Sigmoid colon (tissue), 7 donors: ENCODE results near the gene GALNT1. TPM values are rescaled to one million over a fixed set of nuclear protein-coding genes. Genes with fewer than 3 reads are reported as not detected.

Source experiments
- DNase-seq: peaks from one replicate; pipeline ENCODE4 v3.0.0-alpha.2; 2019
- H3K27ac ChIP-seq, 4 donors: fragments of 200-600 bp; sonication (generic); one replicate each; pipeline ENCODE4 v1.5.1; 2016 to 2019; ENCODE audit warnings: mild to moderate bottlenecking in 1 of 4
- H3K27me3 ChIP-seq, 3 donors: fragments of 200-600 bp; sonication (generic); one replicate each; pipeline ENCODE4 v1.5.1; 2019; ENCODE audit warnings: mild to moderate bottlenecking in 1 of 3
- H3K36me3 ChIP-seq, 4 donors: fragments of 200-600 bp; sonication (generic); one replicate each; pipeline ENCODE4 v1.5.1; 2016 to 2019
- H3K4me1 ChIP-seq, 4 donors: fragments of 200-600 bp; sonication (generic); one replicate each; pipeline ENCODE4 v1.5.1; 2017 to 2019
- H3K4me3 ChIP-seq, 4 donors: fragments of 200-600 bp; sonication (generic); one replicate each; pipeline ENCODE4 v1.5.1; 2017 to 2019; ENCODE audit warnings: mild to moderate bottlenecking in 2 of 4, moderate library complexity in 1 of 4
- H3K9me3 ChIP-seq, 4 donors: fragments of 200-600 bp in 3 of 4; sonication (generic) in 3 of 4; one replicate each; pipeline versions ENCODE4 v1.5.1 to v1.6.1; 2013 to 2019
- CTCF ChIP-seq, 4 experiments: fragments of 450-650 bp in 3 of 4; fragments of 200-600 bp in 1 of 4; IDR thresholded peaks; one replicate each; pipeline ENCODE4 v1.5.1; 2016 to 2019; ENCODE audit warnings: antibody characterized with exemption in 4 of 4, mild to moderate bottlenecking in 3 of 4, moderate library complexity in 2 of 4
- EP300 ChIP-seq, 4 donors: sonication (generic); formaldehyde crosslinking; IDR thresholded peaks; one replicate each; pipeline ENCODE4 v1.6.1; 2017; ENCODE audit warnings: antibody characterized with exemption in 4 of 4
- POLR2A ChIP-seq, 2 donors: fragments of 450-650 bp; IDR thresholded peaks; one replicate each; pipeline ENCODE4 v1.6.1; 2016; ENCODE audit warnings: antibody characterized with exemption in 2 of 2, mild to moderate bottlenecking in 2 of 2, moderate library complexity in 2 of 2
- POLR2AphosphoS5 ChIP-seq, 4 donors: sonication (generic); formaldehyde crosslinking; IDR thresholded peaks; one replicate each; pipeline ENCODE4 v1.6.1; 2017; ENCODE audit warnings: antibody characterized with exemption in 4 of 4
- WGBS, 2 donors: extraction: QIAGEN DNeasy Blood & Tissue Kit; methylation state at CpG; one replicate each; pipeline ENCODE4 v1.1.7; 2013; 5-methylcytosine and 5-hydroxymethylcytosine counted together
- intact Hi-C: fragments of 100-400 bp; cut with DNase I; formaldehyde crosslinking; loops from one replicate; pipeline ENCODE4 v1.15.1; 2023
- polyA plus RNA-seq, 3 donors: library from polyadenylated mRNA; stranded (reverse); fragments of 200-250 nt; gene quantifications; one replicate each; pipeline ENCODE4 v1.2.3, GENCODE V29; 2013
- total RNA-seq, 4 donors: library from RNA; depleted of rRNA; stranded (reverse); fragments of >200 nt; gene quantifications; one replicate each; pipeline ENCODE4 v1.1.0, GENCODE V29; 2016
- donor health status: healthy with polysubstance abuse.
- donor health status: Bipolar disorder and iron deficiency.
- donor health status: healthy.

The GALNT1 gene
- total and polyA plus RNA-seq, 7 donors, result 21.5 to 33.9 (median 29.7) TPM

- Histone ChIP-seq H3K36me3 (no peaks in the 10 kb centered on the region), H3K4me3 (no peak overlapping the region), H3K27ac (no peak overlapping the region), H3K9me3 (no peaks in the 10 kb centered on the region), H3K4me1 (no peaks in the 10 kb centered on the region), H3K27me3 (no peaks in the 10 kb centered on the region)
- intact Hi-C loops, result no loop called here
- 85 to 87% methylated on average over 1 of the region's 1 CpG for WGBS, 2 donors
- DNase-seq, result no peak
- TF ChIP-seq CTCF (IDR thresholded peaks at IDR 0.05), result no peak
- no peak for TF ChIP-seq EP300 (IDR thresholded peaks at IDR 0.05)
- no peak for TF ChIP-seq POLR2A (IDR thresholded peaks at IDR 0.05)
- no peak for TF ChIP-seq POLR2AphosphoS5 (IDR thresholded peaks at IDR 0.05)
Observed at GRCh38 chr18:35732636-35733035, 151.1 kb downstream of the GALNT1 start.

GRCh38 chr18:35733408-35733807 is 151.9 kb downstream of the GALNT1 start:
- H3K4me1 ChIP-seq, result no peaks in the 10 kb centered on the region
- H3K4me3 ChIP-seq, result no peak overlapping the region
- no peaks in the 10 kb centered on the region for H3K36me3 ChIP-seq
- no peak for DNase-seq
- H3K27me3 ChIP-seq, result no peaks in the 10 kb centered on the region
- H3K9me3 ChIP-seq, result no peaks in the 10 kb centered on the region
- intact Hi-C loops, result no loop called here
- TF ChIP-seq EP300 (IDR thresholded peaks at IDR 0.05) (no peak), CTCF (IDR thresholded peaks at IDR 0.05) (no peak), POLR2A (IDR thresholded peaks at IDR 0.05) (no peak), POLR2AphosphoS5 (IDR thresholded peaks at IDR 0.05) (no peak)
- no peak overlapping the region for H3K27ac ChIP-seq
- 81 to 93% methylated on average over 7 of the region's 7 CpGs for WGBS, 2 donors

GRCh38 chr18:35736696-35737095 is 155.2 kb downstream of the GALNT1 start:
- TF ChIP-seq CTCF (IDR thresholded peaks at IDR 0.05), result no peak
- no peak for TF ChIP-seq POLR2AphosphoS5 (IDR thresholded peaks at IDR 0.05)
- TF ChIP-seq POLR2A (IDR thresholded peaks at IDR 0.05), result no peak
- 76 to 88% methylated on average over 3 of the region's 3 CpGs for WGBS, 2 donors
- no peaks in the 10 kb centered on the region for H3K4me1 ChIP-seq
- H3K4me3 ChIP-seq, result no peak overlapping the region
- H3K27me3 ChIP-seq, result no peaks in the 10 kb centered on the region
- intact Hi-C loops, result no loop called here
- no peak overlapping the region for H3K27ac ChIP-seq
- no peak for DNase-seq
- no peaks in the 10 kb centered on the region for H3K9me3 ChIP-seq
- no peaks in the 10 kb centered on the region for H3K36me3 ChIP-seq

- Histone ChIP-seq H3K9me3 (no peaks in the 10 kb centered on the region), H3K27me3 (no peaks in the 10 kb centered on the region), H3K27ac (no peak overlapping the region), H3K4me3 (no peak overlapping the region), H3K4me1 (no peaks in the 10 kb centered on the region), H3K36me3 (no peaks in the 10 kb centered on the region)
- intact Hi-C loops, result no loop called here
- DNase-seq, result no peak
- TF ChIP-seq CTCF (IDR thresholded peaks at IDR 0.05), result no peak
- no peak for TF ChIP-seq POLR2AphosphoS5 (IDR thresholded peaks at IDR 0.05)
Observed at GRCh38 chr18:35739778-35740177, 158.2 kb downstream of the GALNT1 start.

DNA sequence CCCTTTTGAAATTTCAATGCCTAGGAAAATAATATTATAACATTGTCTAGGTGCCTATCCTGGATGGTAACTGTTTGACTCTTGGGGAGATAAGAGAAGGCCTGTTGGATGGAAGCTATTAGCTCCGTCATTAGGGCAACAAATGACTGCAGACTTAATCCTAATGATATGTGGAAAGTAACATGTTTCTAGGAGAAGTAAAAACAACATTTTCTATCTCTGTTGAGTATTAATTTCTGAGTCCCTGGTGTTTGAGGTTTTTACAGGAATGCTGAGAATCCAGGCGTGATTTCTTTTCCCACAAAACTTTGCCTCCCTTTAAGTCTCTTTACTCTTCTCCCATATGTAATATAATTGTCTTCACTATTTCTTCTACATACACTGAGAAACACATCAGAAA is 159.1 kb downstream of the GALNT1 start:
- TF ChIP-seq POLR2A (IDR thresholded peaks at IDR 0.05), result no peak
- no peak for TF ChIP-seq EP300 (IDR thresholded peaks at IDR 0.05)
- no peak for TF ChIP-seq POLR2AphosphoS5 (IDR thresholded peaks at IDR 0.05)
- no peak for TF ChIP-seq CTCF (IDR thresholded peaks at IDR 0.05)
- WGBS, 2 donors, result 94% methylated on average over 2 of the region's 2 CpGs
- no peak for DNase-seq
- intact Hi-C loops, result no loop called here
- Histone ChIP-seq H3K36me3 (no peaks in the 10 kb centered on the region), H3K27ac (no peak overlapping the region), H3K9me3 (no peaks in the 10 kb centered on the region), H3K4me3 (no peak overlapping the region), H3K4me1 (no peaks in the 10 kb centered on the region), H3K27me3 (no peaks in the 10 kb centered on the region)
